Measurements from ENCODE around the gene SAT1.
A peak's percentile ranks its signal among the peaks of the same experiment; 100 is the strongest.

The SAT1 gene

GRCh38 chrX:23779025-23779424, 3.9 kb upstream of the SAT1 start:
- DNase-seq: no peak

GRCh38 chrX:23782455-23782854, 518 bp upstream of the SAT1 start:
- no peak for DNase-seq

DNA sequence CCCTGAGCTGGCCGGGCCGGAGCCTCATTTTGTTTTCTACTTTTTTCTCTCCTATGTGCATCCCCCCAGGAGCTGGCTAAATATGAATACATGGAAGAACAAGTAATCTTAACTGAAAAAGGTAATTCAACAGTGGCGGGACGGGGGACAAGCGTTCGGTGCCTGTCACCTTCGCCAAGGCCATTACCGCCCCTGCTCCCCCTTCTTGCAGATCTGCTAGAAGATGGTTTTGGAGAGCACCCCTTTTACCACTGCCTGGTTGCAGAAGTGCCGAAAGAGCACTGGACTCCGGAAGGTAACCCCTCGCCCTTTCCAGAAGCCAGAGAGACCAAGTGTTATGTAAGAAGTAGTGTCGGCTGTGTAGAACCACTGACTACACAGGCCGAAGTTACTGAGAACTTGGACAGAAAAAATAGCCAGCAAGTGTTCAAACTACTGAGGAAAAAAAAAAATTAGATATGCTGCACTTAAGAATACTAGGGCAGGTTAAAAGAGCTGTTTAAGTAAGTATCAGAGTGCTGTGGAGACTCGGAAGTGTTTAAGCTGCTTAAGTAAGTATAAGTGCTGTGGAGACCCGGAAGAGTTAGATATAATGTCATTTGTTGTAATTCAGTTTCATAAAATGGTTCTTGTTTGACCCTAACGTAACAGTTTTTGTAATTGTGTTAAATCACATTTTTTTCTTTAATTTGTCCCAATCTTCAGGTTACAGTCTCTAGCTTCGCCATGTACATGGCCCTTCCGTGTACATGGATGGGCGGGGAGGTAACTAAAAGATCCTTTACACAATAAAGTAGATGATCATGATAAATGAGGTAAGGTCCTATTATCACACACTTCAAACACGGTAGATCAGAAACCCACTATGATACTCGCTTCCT, 856 bp downstream of the SAT1 start:
- DNase-seq: peak; percentile 20

GRCh38 chrX:23784470-23785331, 1.7 kb downstream of the SAT1 start:
- peak; percentile 35 for DNase-seq

DNA sequence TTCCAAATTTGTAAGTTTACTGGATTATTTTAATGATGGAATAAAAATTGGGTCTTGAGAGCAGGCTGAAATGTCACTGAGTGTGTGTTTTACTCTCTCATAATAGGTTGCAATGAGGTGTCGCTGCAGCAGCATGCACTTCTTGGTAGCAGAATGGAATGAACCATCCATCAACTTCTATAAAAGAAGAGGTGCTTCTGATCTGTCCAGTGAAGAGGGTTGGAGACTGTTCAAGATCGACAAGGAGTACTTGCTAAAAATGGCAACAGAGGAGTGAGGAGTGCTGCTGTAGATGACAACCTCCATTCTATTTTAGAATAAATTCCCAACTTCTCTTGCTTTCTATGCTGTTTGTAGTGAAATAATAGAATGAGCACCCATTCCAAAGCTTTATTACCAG, 2.6 kb downstream of the SAT1 start:
- no peak for DNase-seq

DNA sequence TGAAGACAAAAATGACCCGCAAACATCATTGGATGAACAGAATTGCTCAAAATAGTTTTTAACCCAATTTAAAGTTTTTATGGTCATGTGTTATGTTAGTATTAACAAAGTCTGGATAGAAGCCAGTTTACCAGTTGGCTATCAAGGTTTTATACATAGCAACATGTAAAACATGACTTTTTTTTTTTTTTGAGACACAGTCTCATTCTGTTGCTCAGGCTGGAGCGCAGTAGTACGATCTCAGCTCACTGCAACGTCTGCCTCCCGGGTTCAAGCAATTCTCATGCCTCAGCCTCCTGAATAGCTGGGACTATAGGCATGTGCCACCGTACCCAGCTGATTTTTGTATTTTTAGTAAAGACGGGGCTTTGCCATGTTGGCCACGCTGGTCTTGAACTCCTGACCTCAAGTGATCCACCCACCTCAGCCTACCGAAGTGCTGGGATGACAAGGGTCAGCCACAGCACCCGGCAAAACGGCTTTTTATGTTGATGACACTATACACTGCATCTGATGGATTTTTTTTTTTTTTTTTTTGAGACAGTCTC, 3.4 kb downstream of the SAT1 start:
- peak; percentile 39 for DNase-seq

- no peak for DNase-seq
Measured at GRCh38 chrX:23787745-23788118, 4.8 kb downstream of the SAT1 start.

DNA sequence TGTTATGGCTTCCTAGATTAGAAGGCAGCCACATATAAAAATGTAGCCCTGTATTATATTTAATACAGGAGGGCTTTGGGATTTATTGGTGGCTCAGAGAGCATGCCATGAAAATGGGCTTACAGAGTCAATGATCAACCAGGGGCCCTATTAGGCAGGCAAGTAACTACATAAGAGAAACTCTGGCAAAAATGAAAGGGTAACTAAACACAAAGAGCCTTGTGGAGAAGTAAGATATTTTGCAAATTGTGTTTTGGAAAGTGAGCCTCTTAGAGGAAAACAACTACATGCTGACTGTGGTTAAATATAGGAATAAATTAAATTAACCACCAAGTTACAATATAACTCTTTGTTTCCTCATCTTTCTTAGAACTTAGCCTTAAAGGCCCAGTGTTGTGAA, 5.5 kb downstream of the SAT1 start:
- DNase-seq: no peak

- no peak for DNase-seq
Measured at GRCh38 chrX:23788946-23789345, 6.0 kb downstream of the SAT1 start.

- DNase-seq: no peak
Measured at GRCh38 chrX:23789386-23790154, 6.6 kb downstream of the SAT1 start.

DNA sequence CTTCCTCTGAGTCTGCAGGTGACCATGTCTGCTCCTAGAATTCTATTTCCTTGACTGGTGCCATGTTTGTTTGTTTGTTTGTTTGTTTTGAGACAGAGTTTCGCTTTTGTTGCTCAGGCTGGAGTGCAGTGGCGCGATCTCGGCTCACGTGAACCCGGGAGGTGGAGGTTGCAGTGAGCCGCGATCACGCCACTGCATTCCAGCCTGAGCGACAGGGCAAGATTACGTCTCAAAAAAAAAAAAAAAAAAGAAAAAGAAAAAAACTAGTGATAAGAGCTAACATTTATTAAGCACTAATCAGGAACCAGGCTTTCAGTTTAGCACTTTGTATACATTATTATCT, 7.2 kb downstream of the SAT1 start:
- DNase-seq: no peak

DNA sequence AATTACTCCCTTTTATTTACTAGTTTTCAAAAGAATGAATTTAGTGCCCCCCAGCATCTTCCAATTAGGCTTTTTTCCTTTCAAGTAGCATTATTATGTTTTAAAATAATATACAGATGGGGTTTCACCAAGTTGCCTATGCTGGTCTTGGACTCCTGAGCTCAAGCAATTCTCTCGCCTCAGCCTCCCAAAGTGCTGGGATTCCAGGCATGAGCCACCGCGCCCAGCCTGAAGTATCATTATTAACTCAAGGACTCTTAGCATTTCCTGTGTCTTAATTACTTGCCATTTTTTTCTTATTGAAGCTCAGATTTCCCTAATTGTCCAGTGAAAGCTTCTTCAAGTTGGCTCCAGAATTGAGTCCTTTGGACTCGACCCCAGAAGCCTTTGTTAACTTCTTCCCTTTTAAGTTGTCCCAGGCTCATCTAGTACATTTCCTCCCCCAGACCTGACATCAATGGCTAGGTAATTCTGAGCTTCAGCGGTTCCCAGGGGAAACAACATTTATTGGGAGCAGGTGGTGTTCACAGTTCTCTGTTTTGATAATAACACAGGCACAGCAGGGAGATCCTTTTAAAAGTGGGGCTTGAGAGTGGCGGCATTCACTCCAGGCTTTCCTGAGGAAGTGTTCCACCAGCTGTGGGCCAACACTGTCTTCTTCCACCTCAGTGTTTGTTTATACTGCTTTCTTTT, 10.0 kb downstream of the SAT1 start:
- DNase-seq: no peak

GRCh38 chrX:23795221-23795620, 12.2 kb downstream of the SAT1 start:
- DNase-seq: no peak

DNA sequence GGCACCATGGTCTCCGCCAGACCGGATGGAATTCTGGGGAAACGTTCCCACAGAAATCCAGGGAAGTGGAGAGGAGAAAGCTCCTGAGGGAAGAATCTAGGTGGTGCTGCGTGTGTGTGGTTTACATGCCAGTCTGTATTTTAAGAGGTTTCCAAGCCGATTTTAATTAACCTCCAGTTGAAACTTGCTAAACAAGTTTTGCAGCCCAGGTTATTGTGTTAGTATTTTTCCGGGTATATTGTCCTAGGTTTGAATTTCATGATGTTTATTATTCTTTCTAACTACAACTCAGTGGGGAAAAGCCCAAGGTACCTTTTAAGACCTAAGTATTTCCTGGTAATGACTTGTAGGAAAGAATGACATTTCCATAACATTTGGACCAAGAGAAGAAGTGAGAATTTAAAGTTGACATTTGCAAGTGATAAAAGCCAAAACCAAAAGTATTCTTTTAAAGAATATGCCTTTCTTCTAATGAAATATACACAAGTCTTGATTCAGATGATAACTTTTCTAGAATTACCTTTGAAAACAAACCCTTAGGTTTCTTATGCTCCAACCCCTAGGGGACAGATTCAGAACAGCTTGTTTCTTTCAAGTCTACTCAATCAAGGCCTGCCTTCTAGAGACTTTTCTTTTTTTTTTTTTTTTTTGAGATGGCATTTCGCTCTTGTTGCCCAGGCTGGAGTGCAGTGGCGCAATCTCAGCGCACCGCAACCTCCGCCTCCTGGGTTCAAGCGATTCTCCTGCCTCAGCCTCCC, 14.6 kb downstream of the SAT1 start:
- DNase-seq: no peak

GRCh38 chrX:23799469-23800065, 16.6 kb downstream of the SAT1 start:
- DNase-seq: no peak

- DNase-seq: no peak
Measured at GRCh38 chrX:23802431-23802830, 19.5 kb downstream of the SAT1 start.

DNA sequence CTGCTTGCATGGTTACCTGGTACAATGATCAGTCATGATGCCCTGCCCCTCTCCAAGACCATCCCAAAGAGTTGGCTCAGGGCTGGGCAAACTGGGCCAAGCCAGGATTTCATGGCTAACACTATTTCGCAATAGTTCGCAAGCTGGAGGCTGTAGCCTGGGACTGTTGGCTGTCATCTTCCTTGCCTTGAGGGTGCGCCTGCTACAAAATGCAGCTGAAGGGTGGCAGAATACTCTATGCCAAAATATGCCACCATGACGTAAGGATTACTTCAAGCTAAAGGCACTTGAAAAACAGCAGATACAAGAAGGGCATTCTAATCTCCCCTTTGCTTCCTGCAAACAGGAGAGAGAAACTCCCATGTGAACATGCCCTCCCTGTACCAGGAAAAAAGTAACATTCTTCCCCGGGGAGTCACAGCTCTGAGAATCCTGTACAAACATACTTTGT, 21.0 kb downstream of the SAT1 start:
- no peak for DNase-seq

DNA sequence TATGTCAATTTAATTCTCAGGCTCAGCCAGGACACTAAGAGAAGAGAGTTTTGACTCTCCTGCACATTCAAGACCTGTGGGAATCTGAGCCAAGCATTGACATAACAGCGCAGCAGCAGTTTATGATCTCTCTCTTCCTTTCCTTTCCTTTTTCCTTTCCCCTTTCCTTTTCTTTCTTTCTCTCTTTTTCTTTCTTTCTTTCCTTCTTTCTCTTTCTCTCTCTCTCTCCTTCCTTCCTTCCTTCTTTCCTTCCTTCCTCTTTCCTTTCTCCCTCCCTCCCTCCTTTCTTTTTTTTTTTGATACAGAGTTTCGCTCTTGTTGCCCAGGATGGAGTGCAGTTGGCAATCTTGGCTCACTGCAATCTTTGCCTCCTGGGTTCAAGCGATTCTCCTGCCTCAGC, 21.6 kb downstream of the SAT1 start:
- no peak for DNase-seq

DNA sequence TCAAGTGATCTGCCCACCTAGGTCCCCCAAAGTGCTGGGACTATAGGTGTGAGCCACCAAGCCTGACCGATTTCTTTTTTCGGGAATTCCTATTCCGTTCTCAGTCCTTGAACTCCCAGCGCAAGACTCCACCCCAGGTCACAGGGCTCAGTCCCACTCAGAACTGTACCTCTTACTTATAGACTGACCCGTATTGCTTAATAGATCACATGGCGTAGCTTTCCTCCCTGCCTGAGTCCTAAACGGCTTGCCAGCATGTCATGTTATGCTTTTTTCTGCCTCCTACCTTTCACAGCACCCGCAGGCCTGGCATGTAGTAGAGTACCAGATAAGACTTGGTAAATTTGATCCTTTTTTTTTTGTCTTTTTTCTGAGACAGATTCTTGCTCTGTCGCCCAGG, 22.4 kb downstream of the SAT1 start:
- DNase-seq: no peak

DNA sequence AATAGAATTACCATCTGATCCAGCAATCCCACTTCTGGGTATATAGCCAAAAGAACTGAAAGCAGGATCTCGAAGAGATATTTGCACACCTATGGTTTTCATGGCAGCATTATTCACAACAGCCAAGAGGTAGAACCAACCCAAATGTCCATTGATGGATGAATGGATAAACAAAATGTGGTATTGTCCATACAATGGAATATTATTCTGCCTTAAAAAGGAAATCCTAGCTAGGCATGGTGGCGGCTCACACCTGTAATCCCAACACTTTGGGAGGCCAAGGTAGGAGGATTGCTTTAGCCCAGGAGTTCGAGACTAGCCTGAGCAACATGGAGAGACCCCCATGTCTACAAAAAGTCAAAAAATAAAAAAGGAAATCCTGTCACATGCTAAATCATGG, 27.3 kb downstream of the SAT1 start:
- no peak for DNase-seq

GRCh38 chrX:23811108-23811651, 28.2 kb downstream of the SAT1 start:
- DNase-seq: peak; percentile 7

All from CD4-positive, alpha-beta T cell treated with Interleukin-17A for 1 hour (primary cell).